SJSA1 (cell line): ENCODE measurements around the gene ERMARD. TPM values are rescaled to one million over a fixed set of nuclear protein-coding genes. Genes with fewer than 3 reads are reported as not detected.

Experiments
- DNase-seq, 2 experiments: peaks; one replicate each; pipeline ENCODE4 v3.0.0-alpha.2; 2015 to 2020; ENCODE audit warnings: low spot score in 2 of 2, low read depth in 1 of 2
- H3K27ac ChIP-seq: fragments of 250-450 bp; sonication (Bioruptor Pico); 2 replicates; pipeline ENCODE4 v1.5.1; 2020; ENCODE audit warnings: mild to moderate bottlenecking, moderate library complexity
- H3K27me3 ChIP-seq: fragments of 250-450 bp; sonication (Bioruptor Pico); replicated peaks from 2 replicates; pipeline ENCODE4 v1.5.1; 2020; ENCODE audit warnings: mild to moderate bottlenecking, moderate library complexity
- H3K36me3 ChIP-seq: fragments of 250-450 bp; sonication (Bioruptor Pico); 2 replicates; pipeline ENCODE4 v1.5.1; 2020; ENCODE audit warnings: mild to moderate bottlenecking
- H3K4me1 ChIP-seq: fragments of 250-450 bp; sonication (Bioruptor Pico); replicated peaks from 2 replicates; pipeline ENCODE4 v1.6.1; 2021; ENCODE audit warnings: mild to moderate bottlenecking
- H3K4me3 ChIP-seq: fragments of 250-450 bp; sonication (Bioruptor Pico); 2 replicates; pipeline ENCODE4 v1.5.1; 2020; ENCODE audit warnings: mild to moderate bottlenecking
- H3K9me3 ChIP-seq: fragments of 250-450 bp; sonication (Bioruptor Pico); replicated peaks from 2 replicates; pipeline ENCODE4 v1.5.1; 2020; ENCODE audit warnings: mild to moderate bottlenecking
- total RNA-seq: library from RNA; depleted of rRNA; stranded (reverse); fragments of >200 nt; shearing (Covaris generic); gene quantifications from 2 replicates; pipeline ENCODE4 v1.2.3, GENCODE V29; 2014

Gene ERMARD
- total RNA-seq, 1 experiment from 2014 or later, result 13.4 TPM

DNA sequence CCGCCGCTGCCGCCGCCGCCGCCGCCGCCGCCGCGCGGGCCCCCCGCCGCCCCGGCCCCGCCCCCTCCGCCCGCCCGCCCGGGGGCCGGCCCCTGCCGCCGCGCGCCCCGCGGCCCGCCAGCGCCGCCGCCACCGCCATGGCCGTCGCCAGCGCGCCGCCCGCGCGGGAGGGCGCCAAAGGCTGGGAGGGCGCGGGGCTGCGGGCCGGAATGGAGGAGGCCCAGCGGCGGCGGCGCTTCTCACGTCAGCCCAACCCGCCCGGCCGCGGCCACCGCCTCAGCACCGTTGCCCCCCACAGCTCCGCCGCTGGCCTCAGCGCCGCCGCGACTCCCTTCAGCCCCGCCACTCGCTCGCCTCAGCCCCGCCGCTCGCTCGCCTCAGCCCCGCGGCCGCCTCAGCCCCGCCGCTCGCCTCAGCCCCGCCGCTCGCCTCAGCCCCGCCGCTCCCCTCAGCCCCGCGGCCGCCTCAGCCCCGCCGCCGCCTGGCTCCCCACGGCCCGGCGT lies 27.4 kb upstream of the ERMARD start:
- peak in 1 of 2 experiments; percentile 9 for DNase-seq
- Histone ChIP-seq H3K4me3 (peak overlapping the region; percentile 96), H3K36me3 (peaks cover 7% of the 10 kb centered on the region), H3K4me1 (peaks cover 18% of the 10 kb centered on the region), H3K27me3 (no peaks in the 10 kb centered on the region), H3K9me3 (no peaks in the 10 kb centered on the region; the same call in 1 of the 2 replicates), H3K27ac (no peak overlapping the region)

DNA sequence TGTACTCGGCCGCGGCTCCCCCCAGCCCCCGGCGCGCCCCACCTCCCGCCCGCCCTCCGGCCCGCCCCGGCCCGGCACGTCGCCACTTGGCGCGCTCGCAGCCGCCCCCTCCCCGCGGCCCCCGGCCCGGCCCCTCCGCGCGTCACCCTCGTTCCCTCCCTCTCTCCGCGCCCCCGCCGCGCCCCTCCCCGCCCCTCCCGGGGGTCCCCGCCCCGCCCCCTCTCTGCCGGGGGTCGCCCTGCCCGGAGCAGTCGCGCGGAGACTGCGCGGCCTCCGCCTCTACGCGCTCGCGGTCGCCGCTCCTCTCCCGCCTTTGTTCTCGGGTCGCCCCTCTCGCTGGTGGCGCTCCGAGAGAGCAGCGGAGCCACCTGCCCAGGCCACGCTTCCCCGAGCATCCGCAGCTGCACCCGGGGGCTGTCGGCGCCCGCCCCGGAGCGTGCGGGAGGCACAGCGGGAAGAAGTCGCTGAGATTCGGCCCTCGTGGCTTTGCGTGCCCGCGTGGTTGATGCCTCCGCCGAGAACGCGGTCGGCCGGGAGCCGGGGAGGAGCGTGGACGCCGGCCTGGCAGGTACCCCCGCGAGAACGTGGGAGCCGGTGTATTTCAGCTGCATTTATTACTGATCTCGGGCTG lies 26.8 kb upstream of the ERMARD start, which contains the start of gene PHF10:
TSS of gene PHF10 (minus strand) at position 7 of the 631 bp plus-strand sequence. CDS start 569 bp downstream, outside the sequence.
- H3K27ac ChIP-seq, result peak within 1 kb of the TSS; percentile 67
- peaks cover 18% of the 10 kb centered on the region for H3K4me1 ChIP-seq
- H3K9me3 ChIP-seq, result no peaks in the 10 kb centered on the region; the same call in 1 of the 2 replicates
- peak within 1 kb of the TSS; percentile 96 for H3K4me3 ChIP-seq
- no peaks in the 10 kb centered on the region for H3K27me3 ChIP-seq
- H3K36me3 ChIP-seq, result peaks cover 7% of the 10 kb centered on the region
- DNase-seq, result peak in 1 of 2 experiments; percentile 37

DNA sequence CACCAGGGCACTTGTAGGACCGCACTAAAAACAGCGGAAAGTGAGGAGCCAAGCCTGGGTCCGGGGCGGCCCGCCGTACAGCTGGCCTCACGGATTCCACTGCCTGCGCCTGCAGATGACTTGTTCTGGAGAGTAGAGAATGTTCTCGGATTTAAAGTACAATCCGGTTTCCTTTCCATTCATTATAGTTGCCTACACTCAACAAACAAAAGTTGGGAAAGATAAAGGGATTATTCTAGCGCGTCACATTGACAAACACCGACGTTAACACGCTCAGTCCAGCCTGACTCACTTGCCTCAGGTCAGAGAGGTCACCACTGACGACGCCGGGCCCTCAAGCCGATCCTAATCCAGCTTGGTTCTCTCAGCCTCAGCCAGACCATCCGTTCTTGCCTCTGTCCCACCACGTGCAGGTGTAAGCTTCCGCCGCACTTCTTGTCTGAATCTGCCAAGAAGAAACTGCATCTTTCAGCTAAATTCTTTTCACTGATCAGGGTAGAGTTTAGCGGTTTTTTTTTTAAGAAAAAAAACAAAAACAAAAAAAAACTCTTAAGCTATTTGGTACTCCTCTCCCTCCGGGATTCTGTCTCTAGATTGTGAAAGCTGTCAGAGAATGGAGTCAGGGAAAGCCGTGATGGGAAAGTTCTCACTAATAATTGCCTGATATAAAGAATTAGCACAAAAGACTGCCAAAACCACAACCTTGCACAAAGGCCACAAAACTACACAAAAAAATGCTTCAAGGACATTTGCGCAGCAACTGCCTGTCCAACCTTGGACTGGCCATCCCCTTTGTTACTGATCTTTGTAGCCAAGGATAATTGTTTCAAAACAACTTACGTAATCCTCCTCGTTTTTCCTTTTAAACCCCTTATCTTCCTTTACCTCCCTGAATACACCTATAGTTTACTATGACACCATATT lies 26.0 kb upstream of the ERMARD start:
- DNase-seq, result no peak
- peak overlapping the region; percentile 46 for H3K4me3 ChIP-seq

DNA sequence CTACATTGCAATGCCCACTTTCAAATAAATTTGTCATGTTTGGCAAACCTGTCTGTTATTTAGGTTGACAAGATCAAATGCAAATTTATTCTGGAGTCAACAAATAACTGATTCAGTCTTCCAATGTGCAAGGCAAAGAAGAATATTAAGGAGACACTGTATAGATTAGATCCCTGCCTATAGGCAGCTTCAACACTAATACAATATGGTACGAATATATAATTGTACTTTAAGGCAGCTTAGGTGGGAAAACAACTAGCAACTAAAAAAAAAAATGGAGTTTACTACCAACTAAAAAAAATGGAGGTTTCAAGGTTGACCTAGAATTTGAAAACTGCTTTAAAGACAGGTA lies 25.4 kb upstream of the ERMARD start:
- H3K27ac ChIP-seq, result no peak overlapping the region
- H3K9me3 ChIP-seq, result no peaks in the 10 kb centered on the region; the same call in 1 of the 2 replicates
- no peak for DNase-seq
- H3K4me1 ChIP-seq, result peaks cover 18% of the 10 kb centered on the region
- no peak overlapping the region for H3K4me3 ChIP-seq
- no peaks in the 10 kb centered on the region for H3K27me3 ChIP-seq
- H3K36me3 ChIP-seq, result peaks cover 7% of the 10 kb centered on the region

More for the DNA sequence above, 26.0 kb upstream of the ERMARD start:
- Histone ChIP-seq H3K27me3 (no peaks in the 10 kb centered on the region), H3K27ac (no peak overlapping the region), H3K9me3 (no peaks in the 10 kb centered on the region; the same call in 1 of the 2 replicates), H3K4me1 (peaks cover 18% of the 10 kb centered on the region), H3K36me3 (peaks cover 7% of the 10 kb centered on the region)

DNA sequence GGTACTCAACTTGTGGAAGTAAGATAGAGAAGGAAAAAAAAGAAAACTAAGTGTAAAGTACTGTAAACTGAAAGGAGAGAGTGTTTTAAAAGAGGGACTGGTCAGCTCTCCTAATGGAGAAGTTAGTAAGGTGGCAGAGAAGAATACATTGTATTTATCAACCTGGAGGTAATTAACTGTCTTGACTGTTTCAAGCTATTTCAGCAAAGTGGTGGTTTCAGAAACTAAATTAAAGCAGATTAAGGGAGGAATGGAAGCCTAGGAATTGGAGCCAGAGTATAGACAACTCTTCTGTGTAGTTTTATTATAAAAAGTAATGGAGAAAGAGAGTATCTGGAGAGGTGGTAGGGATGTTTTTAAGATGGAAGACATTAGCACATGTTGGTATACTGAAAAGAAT lies 24.5 kb upstream of the ERMARD start:
- peaks cover 7% of the 10 kb centered on the region for H3K36me3 ChIP-seq
- H3K4me1 ChIP-seq, result peaks cover 15% of the 10 kb centered on the region
- no peak for DNase-seq
- no peak overlapping the region for H3K4me3 ChIP-seq
- H3K27me3 ChIP-seq, result no peaks in the 10 kb centered on the region
- no peak overlapping the region for H3K27ac ChIP-seq
- no peaks in the 10 kb centered on the region; the same call in 1 of the 2 replicates for H3K9me3 ChIP-seq

DNA sequence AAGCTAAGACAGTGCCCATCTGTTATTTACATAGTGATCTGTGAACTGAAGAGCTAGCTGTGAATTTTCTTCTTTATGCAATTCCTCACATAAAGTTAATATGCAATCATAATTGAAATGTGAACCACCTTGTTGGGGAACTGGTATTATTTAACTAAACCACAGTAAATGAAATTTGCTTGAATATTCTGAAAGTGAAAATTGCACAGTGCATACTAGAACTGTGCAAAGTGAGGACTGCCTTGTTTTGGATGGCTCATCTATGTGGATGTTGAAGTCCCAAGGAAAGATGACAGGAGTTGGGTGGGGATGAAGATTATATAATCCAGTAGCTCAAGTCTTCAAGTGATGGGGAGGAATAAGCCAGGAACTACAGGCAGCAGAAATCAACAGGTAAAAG lies 21.5 kb upstream of the ERMARD start:
- DNase-seq, result no peak
- Histone ChIP-seq H3K36me3 (no peaks in the 10 kb centered on the region), H3K27me3 (no peaks in the 10 kb centered on the region), H3K4me1 (peaks cover 2% of the 10 kb centered on the region), H3K9me3 (no peaks in the 10 kb centered on the region), H3K4me3 (no peak overlapping the region), H3K27ac (no peak overlapping the region)

DNA sequence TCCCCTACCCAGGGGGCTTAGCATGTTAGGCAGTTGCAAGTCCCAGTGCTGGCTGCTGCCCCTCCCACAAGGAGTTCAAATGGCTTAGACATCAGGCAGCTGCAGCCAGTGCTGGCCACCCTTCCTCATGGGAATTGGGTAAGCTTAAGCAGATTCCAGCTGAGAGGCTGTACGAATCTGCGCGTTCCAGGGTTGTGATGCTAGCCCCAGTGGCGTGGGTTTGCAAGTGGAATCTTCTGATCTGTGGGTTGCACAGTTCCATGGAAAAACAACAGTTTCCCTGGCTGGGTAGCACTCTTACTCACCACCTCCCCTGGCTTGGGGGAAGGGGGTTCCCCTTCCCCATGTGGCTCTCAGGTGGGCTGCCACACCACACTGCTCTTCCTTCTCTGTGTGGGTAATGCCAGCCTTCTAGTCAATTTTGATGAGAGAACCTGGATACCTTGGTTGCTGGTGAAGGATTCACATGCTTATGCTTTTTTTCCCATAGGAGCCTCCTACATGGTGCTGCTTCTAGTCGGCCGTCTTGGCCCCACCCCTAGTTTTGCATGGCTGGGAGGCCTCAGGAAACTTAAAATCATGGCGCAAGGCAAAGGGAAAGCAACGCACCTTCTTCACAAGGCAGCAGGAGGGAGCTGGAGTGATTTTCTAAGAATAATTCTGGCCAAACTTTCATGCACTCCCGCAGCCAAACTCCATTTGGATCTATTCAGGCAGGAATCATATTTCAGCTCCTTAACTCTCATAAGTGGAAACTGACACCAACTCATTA lies 13.0 kb upstream of the ERMARD start:
- Histone ChIP-seq H3K27me3 (no peaks in the 10 kb centered on the region), H3K4me3 (no peak overlapping the region), H3K27ac (no peak overlapping the region), H3K36me3 (no peaks in the 10 kb centered on the region), H3K9me3 (no peaks in the 10 kb centered on the region), H3K4me1 (no peaks in the 10 kb centered on the region)
- no peak for DNase-seq

DNA sequence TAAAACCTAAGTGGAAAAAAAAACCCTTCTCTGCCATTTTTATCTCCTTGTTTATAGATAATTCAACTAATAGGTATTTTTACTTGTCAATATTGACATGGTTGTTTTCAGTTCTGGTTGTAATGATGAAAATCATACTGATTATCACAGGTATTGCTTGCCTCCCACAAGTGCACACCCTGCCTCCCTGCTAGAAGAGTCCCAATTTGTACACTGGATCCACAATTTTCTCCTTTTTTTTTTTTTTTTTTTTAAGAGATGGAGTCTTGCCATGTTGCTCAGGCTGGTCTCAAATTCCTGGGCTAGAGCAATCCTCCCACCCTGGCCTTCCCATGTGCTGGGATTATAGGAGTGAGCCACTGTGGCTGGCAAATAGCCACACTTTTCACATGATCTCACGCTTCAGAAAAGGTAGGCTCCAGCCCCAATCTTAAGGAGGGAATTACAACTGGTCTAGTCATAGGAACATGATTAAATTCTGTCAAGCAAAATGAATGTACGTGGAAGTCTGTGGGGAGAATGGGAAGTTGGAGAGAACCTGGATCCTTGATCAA lies 12.4 kb upstream of the ERMARD start:
- H3K27ac ChIP-seq, result no peak overlapping the region
- DNase-seq, result no peak
- no peaks in the 10 kb centered on the region for H3K9me3 ChIP-seq
- no peaks in the 10 kb centered on the region for H3K36me3 ChIP-seq
- no peaks in the 10 kb centered on the region for H3K4me1 ChIP-seq
- H3K27me3 ChIP-seq, result 0 out of 2 replicates have a peak, but pooled peaks cover 2% of the 10 kb centered on the region
- H3K4me3 ChIP-seq, result no peak overlapping the region

DNA sequence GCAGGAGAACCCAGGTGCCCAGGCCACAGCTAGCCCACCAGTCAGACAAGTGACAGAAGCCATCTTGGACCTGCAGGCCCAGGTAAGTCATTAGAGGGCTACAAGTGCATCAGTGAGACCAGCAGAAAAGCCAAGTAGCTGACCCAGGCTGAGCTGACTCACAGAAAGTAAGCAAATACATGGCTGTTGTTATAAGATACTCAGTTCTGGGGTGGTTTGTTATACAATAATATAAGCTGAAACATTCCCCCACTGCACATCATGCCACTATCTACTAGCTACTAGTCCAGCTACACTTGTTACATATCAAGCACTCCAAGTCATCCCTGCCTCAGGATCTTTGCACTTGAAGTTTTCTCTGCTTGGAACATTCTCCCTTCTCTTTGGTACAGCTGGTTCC lies 10.1 kb upstream of the ERMARD start:
- H3K4me3 ChIP-seq, result no peak overlapping the region
- 0 out of 2 replicates have a peak, but pooled peaks cover 3% of the 10 kb centered on the region for H3K27me3 ChIP-seq
- no peak for DNase-seq
- H3K9me3 ChIP-seq, result no peaks in the 10 kb centered on the region
- no peaks in the 10 kb centered on the region for H3K4me1 ChIP-seq
- no peaks in the 10 kb centered on the region for H3K36me3 ChIP-seq
- H3K27ac ChIP-seq, result no peak overlapping the region

DNA sequence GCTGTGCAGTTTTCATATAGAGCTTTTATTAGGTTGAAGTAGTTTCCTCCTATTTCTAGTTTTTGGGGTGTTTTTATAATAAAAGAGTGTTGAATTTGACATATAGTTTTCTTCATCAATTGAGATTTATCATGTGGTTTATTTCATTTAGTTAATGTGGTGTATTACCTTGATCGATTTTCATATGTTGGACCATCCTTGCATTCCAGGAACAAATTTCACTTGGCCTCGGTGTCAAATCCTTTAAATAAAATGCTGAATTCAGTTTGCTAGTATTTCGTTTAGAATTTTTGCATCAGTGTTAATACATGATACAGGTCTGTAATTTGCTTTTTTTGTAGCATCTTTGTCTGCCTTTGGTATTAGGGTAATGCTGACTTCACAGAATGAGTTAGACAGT lies 6.0 kb upstream of the ERMARD start:
- H3K27me3 ChIP-seq, result 0 out of 2 replicates have a peak, but pooled peaks cover 3% of the 10 kb centered on the region
- H3K36me3 ChIP-seq, result no peaks in the 10 kb centered on the region
- H3K4me3 ChIP-seq, result no peak overlapping the region
- H3K4me1 ChIP-seq, result no peaks in the 10 kb centered on the region
- no peaks in the 10 kb centered on the region for H3K9me3 ChIP-seq
- DNase-seq, result no peak
- no peak overlapping the region for H3K27ac ChIP-seq

DNA sequence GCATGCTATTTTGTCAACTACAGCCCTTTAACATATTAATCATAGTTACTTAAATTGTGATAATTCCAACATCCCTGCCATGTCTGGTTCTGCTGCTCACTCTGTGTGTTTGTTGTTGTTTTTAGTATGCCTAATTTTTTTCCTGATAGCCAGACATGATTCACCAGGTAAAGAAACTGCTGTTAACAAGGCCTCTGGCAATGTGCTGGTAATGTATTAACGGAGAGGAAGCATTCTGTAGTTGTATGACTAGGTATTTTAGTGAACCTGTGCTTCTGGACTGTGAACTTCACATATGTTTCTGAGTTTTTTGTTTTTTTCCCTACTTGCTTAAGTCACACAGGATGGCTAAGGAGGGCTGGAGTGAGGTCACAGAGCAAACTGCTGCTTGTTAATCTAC lies 4.9 kb upstream of the ERMARD start:
- 0 out of 2 replicates have a peak, but pooled peaks cover 3% of the 10 kb centered on the region for H3K27me3 ChIP-seq
- no peak overlapping the region for H3K4me3 ChIP-seq
- DNase-seq, result no peak
- H3K27ac ChIP-seq, result no peak overlapping the region
- H3K36me3 ChIP-seq, result peaks cover 4% of the 10 kb centered on the region
- H3K4me1 ChIP-seq, result no peaks in the 10 kb centered on the region
- H3K9me3 ChIP-seq, result no peaks in the 10 kb centered on the region

DNA sequence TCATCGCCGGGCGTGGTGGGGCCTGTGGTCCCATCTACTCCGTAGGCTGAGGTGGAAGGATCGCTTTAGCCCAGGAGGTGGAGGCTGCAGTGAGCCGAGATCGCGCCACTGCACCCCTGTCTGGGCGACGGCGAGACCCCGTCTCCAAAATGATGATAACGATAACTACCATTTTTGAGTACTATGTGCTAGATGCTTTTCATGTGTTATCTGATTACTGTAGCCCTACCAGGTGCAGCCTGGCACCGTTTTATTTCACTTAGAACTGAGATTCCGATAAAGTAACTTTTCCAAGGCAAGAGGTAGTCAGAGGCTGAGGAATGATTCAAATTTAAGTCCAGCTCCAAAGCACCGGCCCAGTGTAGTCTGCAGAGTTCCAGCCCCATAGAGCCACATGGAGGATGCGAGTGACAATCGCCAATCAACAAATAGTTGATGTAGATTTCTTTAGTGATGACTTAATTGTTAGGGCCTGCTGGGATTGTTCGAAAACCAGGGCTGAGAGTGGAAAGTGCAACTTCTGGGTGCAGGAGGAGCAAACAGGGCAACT lies 727 bp downstream of the ERMARD start:
- Histone ChIP-seq H3K27me3 (no peaks in the 10 kb centered on the region), H3K4me3 (peak overlapping the region; percentile 87), H3K9me3 (no peaks in the 10 kb centered on the region), H3K27ac (peak overlapping the region; percentile 92), H3K36me3 (peaks cover 9% of the 10 kb centered on the region), H3K4me1 (peaks cover 6% of the 10 kb centered on the region; the same call in 1 of the 2 replicates)
- DNase-seq, result no peak

DNA sequence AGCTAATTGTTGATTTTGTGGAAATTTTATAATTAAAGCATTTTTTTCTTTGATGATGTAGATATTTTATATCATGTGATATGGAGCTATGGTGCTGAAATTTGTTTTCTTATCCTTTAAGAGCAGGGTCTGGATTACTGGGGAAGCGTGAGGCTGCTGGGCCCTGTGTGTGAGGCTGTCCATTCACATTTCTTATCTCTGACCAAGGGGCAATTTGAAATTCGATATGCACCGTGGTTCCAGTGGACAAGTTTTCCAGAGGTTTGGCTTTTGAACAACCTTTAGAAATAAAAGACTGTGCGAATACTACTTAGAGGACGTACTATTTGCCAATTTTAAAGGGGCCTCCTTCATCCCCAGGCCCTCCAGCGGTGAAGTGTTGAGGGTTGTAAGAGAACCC lies 3.7 kb downstream of the ERMARD start:
- Histone ChIP-seq H3K4me1 (peaks cover 6% of the 10 kb centered on the region; the same call in 1 of the 2 replicates), H3K36me3 (peaks cover 9% of the 10 kb centered on the region), H3K27me3 (no peaks in the 10 kb centered on the region), H3K27ac (no peak overlapping the region), H3K4me3 (no peak overlapping the region), H3K9me3 (no peaks in the 10 kb centered on the region)
- DNase-seq, result no peak
